Tibial artery (tissue), 4 donors: ENCODE data around the gene PISD.

Experiments used
- DNase-seq, 2 donors: peaks; one replicate each; pipeline ENCODE4 v3.0.0-alpha.2; 2019
- H3K27ac ChIP-seq, 2 donors: fragments of 200-600 bp; sonication (generic) in 1 of 2; 1 replicate in 1 of 2; 2 replicates in 1 of 2; pipeline ENCODE4 v1.5.1; 2018 to 2019; ENCODE audit warnings: mild to moderate bottlenecking in 1 of 2
- H3K27me3 ChIP-seq, 2 donors: fragments of 200-600 bp; sonication (generic) in 1 of 2; one replicate each; pipeline versions ENCODE4 v1.5.1 to v1.6.0; 2016 to 2019
- H3K36me3 ChIP-seq, 3 donors: fragments of 200-600 bp; sonication (generic) in 2 of 3; one replicate each; pipeline ENCODE4 v1.5.1; 2016 to 2019; ENCODE audit warnings: mild to moderate bottlenecking in 2 of 3
- H3K4me1 ChIP-seq, 4 donors: fragments of 200-600 bp; sonication (generic) in 2 of 4; 1 replicate in 3 of 4; 2 replicates in 1 of 4; pipeline ENCODE4 v1.5.1; 2016 to 2019
- H3K4me3 ChIP-seq, 2 donors: fragments of 200-600 bp; sonication (generic) in 1 of 2; 1 replicate in 1 of 2; 2 replicates in 1 of 2; pipeline ENCODE4 v1.5.1; 2018 to 2019; ENCODE audit warnings: mild to moderate bottlenecking in 2 of 2
- H3K9me3 ChIP-seq, 3 donors: fragments of 200-600 bp; sonication (generic) in 1 of 3; one replicate each; pipeline ENCODE4 v1.5.1; 2016 to 2019
- intact Hi-C: fragments of 100-400 bp; cut with DNase I; formaldehyde crosslinking; loops from one replicate; pipeline ENCODE4 v1.15.0; 2023; ENCODE audit warnings: low total_unique reads
- TF ChIP-seq, protein P1 (sequence below), 2 experiments: fragments of 200-600 bp in 1 of 2; fragments of 450-650 bp in 1 of 2; IDR thresholded peaks; one replicate each; pipeline ENCODE4 v1.5.1; 2017 to 2019; ENCODE audit warnings: antibody characterized with exemption in 2 of 2, mild to moderate bottlenecking in 1 of 2, moderate library complexity in 1 of 2

PISD gene

GRCh38 chr22:31615940-31616314, 46.1 kb downstream of the PISD start:
- H3K9me3 ChIP-seq = no peaks in the 10 kb centered on the region
- H3K4me1 ChIP-seq = peaks cover 0 to 5% (median 0%) of the 10 kb centered on the region in 4 donors
- no peaks in the 10 kb centered on the region for H3K27me3 ChIP-seq
- no peak overlapping the region for H3K27ac ChIP-seq
- peaks cover 26 to 74% (median 44%) of the 10 kb centered on the region in 3 donors for H3K36me3 ChIP-seq
- no peak overlapping the region for H3K4me3 ChIP-seq
- no peak for DNase-seq
- intact Hi-C loops = no loop called here
- TF ChIP-seq, protein P1, sequence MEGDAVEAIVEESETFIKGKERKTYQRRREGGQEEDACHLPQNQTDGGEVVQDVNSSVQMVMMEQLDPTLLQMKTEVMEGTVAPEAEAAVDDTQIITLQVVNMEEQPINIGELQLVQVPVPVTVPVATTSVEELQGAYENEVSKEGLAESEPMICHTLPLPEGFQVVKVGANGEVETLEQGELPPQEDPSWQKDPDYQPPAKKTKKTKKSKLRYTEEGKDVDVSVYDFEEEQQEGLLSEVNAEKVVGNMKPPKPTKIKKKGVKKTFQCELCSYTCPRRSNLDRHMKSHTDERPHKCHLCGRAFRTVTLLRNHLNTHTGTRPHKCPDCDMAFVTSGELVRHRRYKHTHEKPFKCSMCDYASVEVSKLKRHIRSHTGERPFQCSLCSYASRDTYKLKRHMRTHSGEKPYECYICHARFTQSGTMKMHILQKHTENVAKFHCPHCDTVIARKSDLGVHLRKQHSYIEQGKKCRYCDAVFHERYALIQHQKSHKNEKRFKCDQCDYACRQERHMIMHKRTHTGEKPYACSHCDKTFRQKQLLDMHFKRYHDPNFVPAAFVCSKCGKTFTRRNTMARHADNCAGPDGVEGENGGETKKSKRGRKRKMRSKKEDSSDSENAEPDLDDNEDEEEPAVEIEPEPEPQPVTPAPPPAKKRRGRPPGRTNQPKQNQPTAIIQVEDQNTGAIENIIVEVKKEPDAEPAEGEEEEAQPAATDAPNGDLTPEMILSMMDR (IDR thresholded peaks at IDR 0.05) = no peak

DNA sequence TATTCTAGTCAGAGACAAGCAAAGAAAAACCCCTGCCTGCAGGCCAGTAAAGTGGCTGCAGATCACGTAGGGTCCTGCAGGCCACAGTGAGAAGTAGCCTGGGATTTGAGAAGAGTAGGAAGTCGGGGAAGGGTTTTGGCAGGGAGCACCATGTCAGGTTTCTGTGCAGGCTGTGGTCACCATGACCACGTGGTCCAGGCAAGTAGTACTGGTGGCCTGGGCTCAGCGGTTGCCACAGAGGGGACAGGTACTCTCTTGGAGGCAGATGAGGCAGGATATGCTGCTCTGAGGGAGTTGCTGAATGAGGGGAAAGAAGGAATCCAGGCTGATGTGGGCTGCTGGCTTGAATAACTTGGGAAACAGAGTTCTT, 46.5 kb downstream of the PISD start:
- H3K9me3 ChIP-seq = no peaks in the 10 kb centered on the region
- H3K27me3 ChIP-seq = no peaks in the 10 kb centered on the region
- intact Hi-C loops = no loop called here
- peaks cover 0 to 5% (median 0%) of the 10 kb centered on the region in 4 donors for H3K4me1 ChIP-seq
- TF ChIP-seq, protein P1 (IDR thresholded peaks at IDR 0.05) = no peak
- H3K36me3 ChIP-seq = peaks cover 24 to 74% (median 40%) of the 10 kb centered on the region in 3 donors
- no peak for DNase-seq
- no peak overlapping the region for H3K27ac ChIP-seq
- H3K4me3 ChIP-seq = no peak overlapping the region

DNA sequence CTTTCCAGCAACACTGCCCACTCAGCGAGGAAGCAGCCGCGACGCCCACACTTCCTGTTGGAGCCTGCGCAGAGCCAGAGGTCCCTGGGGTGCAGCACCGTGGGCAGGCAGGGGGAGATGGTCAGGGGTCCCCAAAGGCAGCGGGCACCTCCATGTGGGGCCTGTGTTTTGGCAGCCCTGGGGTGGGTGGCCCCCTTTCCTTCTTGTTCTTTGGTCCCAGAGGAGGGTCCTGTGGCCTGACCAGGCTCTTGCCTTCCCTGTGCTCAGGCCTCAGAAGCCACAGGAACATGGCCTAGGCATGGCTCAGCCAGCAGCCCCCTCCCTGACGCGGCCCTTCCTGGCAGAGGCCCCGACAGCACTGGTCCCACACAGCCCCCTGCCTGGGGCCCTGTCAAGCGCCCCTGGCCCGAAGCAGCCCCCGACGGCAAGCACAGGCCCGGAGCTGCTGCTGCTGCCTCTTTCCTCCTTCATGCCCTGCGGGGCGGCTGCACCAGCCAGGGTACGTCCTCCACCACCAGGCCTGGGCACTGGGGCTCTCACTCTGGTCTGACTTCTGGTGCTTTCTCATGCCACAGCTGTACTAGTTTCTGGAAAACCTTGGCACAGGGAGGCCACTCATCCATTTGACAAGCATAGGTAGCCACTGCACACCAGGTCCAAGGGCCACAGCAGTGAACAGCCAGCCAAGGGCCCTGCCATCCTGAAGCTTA, 47.1 kb downstream of the PISD start:
- Histone ChIP-seq H3K27ac (no peak overlapping the region), H3K36me3 (peaks cover 19 to 74% (median 34%) of the 10 kb centered on the region in 3 donors), H3K4me1 (peaks cover 0 to 5% (median 0%) of the 10 kb centered on the region in 4 donors), H3K9me3 (no peaks in the 10 kb centered on the region), H3K4me3 (no peak overlapping the region), H3K27me3 (no peaks in the 10 kb centered on the region)
- TF ChIP-seq, protein P1 (IDR thresholded peaks at IDR 0.05) = no peak
- no peak for DNase-seq
- intact Hi-C loops = no loop called here

DNA sequence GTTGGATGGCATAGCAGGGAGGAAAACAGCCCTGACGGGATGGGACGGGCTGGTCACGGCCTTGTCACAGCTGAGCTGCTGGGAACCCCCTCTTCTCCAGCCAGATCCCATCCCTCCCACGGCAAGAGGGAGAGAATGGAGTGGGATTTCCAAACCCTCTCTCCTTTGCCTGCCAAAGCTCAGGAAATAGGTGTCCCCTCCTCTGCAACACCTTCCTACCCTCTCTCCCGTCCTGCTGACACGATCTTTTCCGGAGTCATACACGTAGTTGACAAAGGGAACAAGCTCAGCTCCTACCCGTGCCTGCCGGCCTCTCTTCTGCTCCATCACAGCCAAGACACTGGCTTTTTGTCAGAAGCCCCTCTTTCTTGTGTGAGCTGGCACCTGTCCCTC, 48.1 kb downstream of the PISD start:
- Histone ChIP-seq H3K27me3 (no peaks in the 10 kb centered on the region), H3K4me3 (no peak overlapping the region), H3K9me3 (no peaks in the 10 kb centered on the region), H3K36me3 (peaks cover 8 to 70% (median 25%) of the 10 kb centered on the region in 3 donors), H3K27ac (no peak overlapping the region), H3K4me1 (peaks cover 0 to 5% (median 0%) of the 10 kb centered on the region in 4 donors)
- TF ChIP-seq, protein P1 (IDR thresholded peaks at IDR 0.05) = no peak
- no peak for DNase-seq
- intact Hi-C loops = no loop called here

GRCh38 chr22:31613286-31613903, 48.6 kb downstream of the PISD start:
- no peaks in the 10 kb centered on the region for H3K27me3 ChIP-seq
- no peak overlapping the region for H3K4me3 ChIP-seq
- H3K4me1 ChIP-seq = peaks cover 0 to 5% (median 0%) of the 10 kb centered on the region in 4 donors
- peaks cover 7 to 65% (median 20%) of the 10 kb centered on the region in 3 donors for H3K36me3 ChIP-seq
- H3K9me3 ChIP-seq = no peaks in the 10 kb centered on the region
- TF ChIP-seq, protein P1 (IDR thresholded peaks at IDR 0.05) = no peak
- no peak overlapping the region for H3K27ac ChIP-seq
- intact Hi-C loops = no loop called here
- no peak for DNase-seq
